ENCODE data around the gene SH3RF3.

DNA sequence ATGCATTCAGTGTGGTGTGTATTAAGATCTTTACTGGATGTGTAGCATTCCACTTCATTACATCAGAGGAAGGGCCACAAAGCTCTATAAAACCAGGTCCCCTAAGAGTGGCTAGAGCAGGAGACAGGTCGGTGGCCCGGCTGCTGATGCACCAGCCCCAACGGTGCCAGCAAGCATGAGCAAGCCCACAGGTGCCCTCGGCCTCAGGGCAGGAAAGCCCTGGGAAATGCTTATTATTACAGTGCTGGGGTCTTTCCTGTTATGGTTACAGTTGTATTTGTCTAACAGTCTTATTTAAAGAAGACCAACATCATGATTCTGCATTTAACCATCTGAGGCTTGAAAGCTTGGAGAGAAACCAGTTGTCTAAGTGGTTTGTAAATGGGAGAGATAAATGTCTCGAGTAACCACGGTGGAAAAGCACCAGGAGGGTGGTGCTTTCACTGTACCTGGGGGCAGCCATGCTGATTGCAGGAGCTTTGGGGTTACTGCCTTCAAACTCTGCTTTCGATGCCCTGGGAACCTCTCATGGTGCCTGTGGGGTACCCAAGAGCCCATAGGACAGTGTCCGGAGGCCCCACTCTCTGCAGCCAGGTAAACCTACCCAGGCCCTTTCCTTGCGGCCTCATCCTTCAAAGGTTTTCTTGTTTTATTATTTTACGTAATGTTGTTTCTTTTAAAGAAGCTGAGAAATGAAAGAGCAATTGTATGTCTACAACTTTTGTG, 133.1 kb downstream of the SH3RF3 start:
- no peak for TF ChIP-seq POLR2A (IDR thresholded peaks at IDR 0.05)
- TF ChIP-seq, protein P1, sequence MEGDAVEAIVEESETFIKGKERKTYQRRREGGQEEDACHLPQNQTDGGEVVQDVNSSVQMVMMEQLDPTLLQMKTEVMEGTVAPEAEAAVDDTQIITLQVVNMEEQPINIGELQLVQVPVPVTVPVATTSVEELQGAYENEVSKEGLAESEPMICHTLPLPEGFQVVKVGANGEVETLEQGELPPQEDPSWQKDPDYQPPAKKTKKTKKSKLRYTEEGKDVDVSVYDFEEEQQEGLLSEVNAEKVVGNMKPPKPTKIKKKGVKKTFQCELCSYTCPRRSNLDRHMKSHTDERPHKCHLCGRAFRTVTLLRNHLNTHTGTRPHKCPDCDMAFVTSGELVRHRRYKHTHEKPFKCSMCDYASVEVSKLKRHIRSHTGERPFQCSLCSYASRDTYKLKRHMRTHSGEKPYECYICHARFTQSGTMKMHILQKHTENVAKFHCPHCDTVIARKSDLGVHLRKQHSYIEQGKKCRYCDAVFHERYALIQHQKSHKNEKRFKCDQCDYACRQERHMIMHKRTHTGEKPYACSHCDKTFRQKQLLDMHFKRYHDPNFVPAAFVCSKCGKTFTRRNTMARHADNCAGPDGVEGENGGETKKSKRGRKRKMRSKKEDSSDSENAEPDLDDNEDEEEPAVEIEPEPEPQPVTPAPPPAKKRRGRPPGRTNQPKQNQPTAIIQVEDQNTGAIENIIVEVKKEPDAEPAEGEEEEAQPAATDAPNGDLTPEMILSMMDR (IDR thresholded peaks at IDR 0.05) = no peak

All from adrenal gland (tissue), 5 donors.